Left lung (tissue), 10 donors: ENCODE measurements around the gene PDE3B. TPM values are rescaled to one million over a fixed set of nuclear protein-coding genes. Genes with fewer than 3 reads are reported as not detected.

ENCODE experiments used
- ATAC-seq: fragments of 200-7000 bp; cut with Tn5 transposase; one replicate; pipeline ENCODE4 v1.9.1; 2020; ENCODE audit warnings: moderate library complexity
- DNase-seq, 4 donors: peaks; one replicate each; pipeline ENCODE4 v3.0.0-alpha.2; 2013 to 2020
- H3K27ac ChIP-seq, 2 donors: fragments of 200-600 bp; sonication (generic) in 1 of 2; one replicate each; pipeline versions ENCODE4 v1.5.0 to v1.8.0; 2020 to 2021
- H3K27me3 ChIP-seq, 2 donors: fragments of 200-600 bp; sonication (generic) in 1 of 2; one replicate each; pipeline versions ENCODE4 v1.5.0 to v1.8.0; 2020 to 2021
- H3K36me3 ChIP-seq, 2 donors: fragments of 200-600 bp; sonication (generic) in 1 of 2; one replicate each; pipeline versions ENCODE4 v1.5.0 to v1.8.0; 2020 to 2021
- H3K4me1 ChIP-seq, 2 donors: fragments of 200-600 bp; one replicate each; pipeline ENCODE4 v1.8.0; 2021
- H3K4me3 ChIP-seq, 2 donors: fragments of 200-600 bp; sonication (generic) in 1 of 2; one replicate each; pipeline versions ENCODE4 v1.5.0 to v1.8.0; 2020 to 2021; ENCODE audit warnings: mild to moderate bottlenecking in 1 of 2
- H3K9me3 ChIP-seq, 2 donors: fragments of 200-600 bp; sonication (generic) in 1 of 2; one replicate each; pipeline versions ENCODE4 v1.5.0 to v1.8.0; 2020 to 2021
- CTCF ChIP-seq, 2 donors: fragments of 200-600 bp; sonication (generic) in 1 of 2; IDR thresholded peaks; one replicate each; pipeline versions ENCODE4 v1.5.0 to v1.8.0; 2021; ENCODE audit warnings: antibody characterized with exemption in 2 of 2
- intact Hi-C, 2 donors: fragments of 100-400 bp; cut with DNase I; formaldehyde crosslinking; loops; one replicate each; pipeline versions ENCODE4 v1.11.2 to v1.14.2; 2022
- polyA plus RNA-seq, 6 donors: library from polyadenylated mRNA; unstranded; fragments of 120-200 nt; gene quantifications; one replicate each; pipeline ENCODE4 v1.2.1, GENCODE V29; 2013; ENCODE audit not compliant: insufficient read length in 6 of 6
- total RNA-seq, 2 donors: library from RNA; stranded (reverse); fragmentation: NEBNext Ultra II Directional; extraction: Animal tissue kit (Norgen Biotek cat#: 25700); gene quantifications; one replicate each; pipeline ENCODE4 v1.2.1, GENCODE V29; 2021
- donor health status: DM: no; HTN: yes; CAD: no.
- donor health status: DM: no; HTN: no; CAD: no.

PDE3B gene
- total and polyA plus RNA-seq, 8 donors: 17.0 to 36.2 (median 30.9) TPM

GRCh38 chr11:14852571-14853177 lies 209.1 kb downstream of the PDE3B start:
- intact Hi-C loops: no loop called here
- Histone ChIP-seq H3K4me3 (no peak overlapping the region), H3K4me1 (no peaks in the 10 kb centered on the region), H3K27me3 (no peaks in the 10 kb centered on the region), H3K27ac (no peak overlapping the region), H3K36me3 (no peaks in the 10 kb centered on the region), H3K9me3 (peaks cover 0 to 2% of the 10 kb centered on the region in 2 donors)
- no peak for TF ChIP-seq CTCF (IDR thresholded peaks at IDR 0.05)
- DNase-seq (no peak), ATAC-seq (no peak)

GRCh38 chr11:14854057-14854456 lies 210.5 kb downstream of the PDE3B start:
- Histone ChIP-seq H3K36me3 (no peaks in the 10 kb centered on the region), H3K9me3 (peaks cover 0 to 2% of the 10 kb centered on the region in 2 donors), H3K4me3 (no peak overlapping the region), H3K27ac (no peak overlapping the region), H3K27me3 (no peaks in the 10 kb centered on the region), H3K4me1 (no peaks in the 10 kb centered on the region)
- intact Hi-C loops: no loop called here
- DNase-seq (no peak), ATAC-seq (no peak)
- TF ChIP-seq CTCF (IDR thresholded peaks at IDR 0.05): no peak

GRCh38 chr11:14855890-14856289 lies 212.3 kb downstream of the PDE3B start:
- no peak overlapping the region for H3K4me3 ChIP-seq
- intact Hi-C loops: no loop called here
- DNase-seq (no peak), ATAC-seq (no peak)
- H3K4me1 ChIP-seq: no peaks in the 10 kb centered on the region
- no peak overlapping the region for H3K27ac ChIP-seq
- no peaks in the 10 kb centered on the region for H3K9me3 ChIP-seq
- TF ChIP-seq CTCF (IDR thresholded peaks at IDR 0.05): no peak
- no peaks in the 10 kb centered on the region for H3K27me3 ChIP-seq
- no peaks in the 10 kb centered on the region for H3K36me3 ChIP-seq

- Histone ChIP-seq H3K4me1 (no peaks in the 10 kb centered on the region), H3K9me3 (no peaks in the 10 kb centered on the region), H3K36me3 (no peaks in the 10 kb centered on the region), H3K4me3 (no peak overlapping the region), H3K27me3 (no peaks in the 10 kb centered on the region), H3K27ac (no peak overlapping the region)
- ATAC-seq (no peak), DNase-seq (no peak)
- intact Hi-C loops: no loop called here
- TF ChIP-seq CTCF (IDR thresholded peaks at IDR 0.05): no peak
Measured at GRCh38 chr11:14857621-14858020, 214.0 kb downstream of the PDE3B start.

GRCh38 chr11:14858404-14858803 lies 214.8 kb downstream of the PDE3B start:
- intact Hi-C loops: no loop called here
- H3K36me3 ChIP-seq: peaks cover 0 to 3% of the 10 kb centered on the region in 2 donors
- ATAC-seq (no peak), DNase-seq (no peak)
- no peaks in the 10 kb centered on the region for H3K4me1 ChIP-seq
- H3K27ac ChIP-seq: no peak overlapping the region
- H3K27me3 ChIP-seq: no peaks in the 10 kb centered on the region
- TF ChIP-seq CTCF (IDR thresholded peaks at IDR 0.05): no peak
- H3K4me3 ChIP-seq: no peak overlapping the region
- H3K9me3 ChIP-seq: no peaks in the 10 kb centered on the region
